Transverse colon (tissue), 4 donors: ENCODE measurements around the gene UBN2. TPM values are rescaled to one million over a fixed set of nuclear protein-coding genes. Genes with fewer than 3 reads are reported as not detected.
"Not testable (repeated sequence)": the region's sequence is repeated elsewhere in the genome, so short reads cannot be mapped to it uniquely, and the experiment has no call there.

Experiments used
- DNase-seq: peaks from one replicate; pipeline ENCODE4 v3.0.0-alpha.2; 2019
- H3K27ac ChIP-seq, 4 donors: fragments of 200-600 bp; sonication (generic); 2 replicates each; pipeline ENCODE4 v1.5.1; 2016 to 2018; ENCODE audit warnings: inconsistent platforms in 4 of 4
- H3K27me3 ChIP-seq: fragments of 200-600 bp; sonication (generic); 2 replicates; pipeline ENCODE4 v1.5.1; 2017; ENCODE audit warnings: inconsistent platforms
- H3K36me3 ChIP-seq, 4 donors: fragments of 200-600 bp; sonication (generic); 2 replicates each; pipeline ENCODE4 v1.5.1; 2017 to 2019; ENCODE audit warnings: inconsistent platforms in 4 of 4
- H3K4me1 ChIP-seq, 4 donors: fragments of 200-600 bp; sonication (generic); 2 replicates each; pipeline ENCODE4 v1.5.1; 2017 to 2020; ENCODE audit warnings: inconsistent platforms in 4 of 4
- H3K4me3 ChIP-seq, 4 donors: fragments of 200-600 bp; sonication (generic); 1 replicate in 1 of 4; 2 replicates in 3 of 4; pipeline versions ENCODE4 v1.5.1 to v1.6.1; 2017 to 2019; ENCODE audit warnings: inconsistent platforms in 4 of 4
- H3K9me3 ChIP-seq, 2 donors: fragments of 200-600 bp; sonication (generic); 2 replicates each; pipeline ENCODE4 v1.5.1; 2017 to 2019; ENCODE audit warnings: inconsistent platforms in 2 of 2
- EP300 ChIP-seq: sonication (generic); formaldehyde crosslinking; IDR thresholded peaks from one replicate; pipeline ENCODE4 v1.6.1; 2017; ENCODE audit warnings: antibody characterized with exemption, low read depth
- POLR2A ChIP-seq: fragments of 450-650 bp; IDR thresholded peaks from one replicate; pipeline ENCODE4 v1.6.1; 2016; ENCODE audit warnings: antibody characterized with exemption, mild to moderate bottlenecking, moderate library complexity
- POLR2AphosphoS5 ChIP-seq, 3 donors: sonication (generic); formaldehyde crosslinking; IDR thresholded peaks; one replicate each; pipeline ENCODE4 v1.6.1; 2016; ENCODE audit warnings: antibody characterized with exemption in 3 of 3
- WGBS, 2 donors: methylation state at CpG; one replicate each; pipeline ENCODE4 v1.1.5; 2018; ENCODE audit warnings: low coverage in 1 of 2; 5-methylcytosine and 5-hydroxymethylcytosine counted together
- in situ Hi-C, 4 donors: fragments of 200-750 bp; cut with MboI; loops; one replicate each; pipeline versions ENCODE4 v1.15.0 to v1.15.1; 2017; ENCODE audit warnings: low sequenced_read_pairs in 3 of 4, low pct_ligation_motif_present in 1 of 4, low pct_unique_long_range_greater_than_20kb in 1 of 4
- intact Hi-C: fragments of 100-400 bp; cut with DNase I; formaldehyde crosslinking; loops from one replicate; pipeline ENCODE4 v1.15.1; 2023; ENCODE audit warnings: low total_unique reads
- total RNA-seq, 4 donors: library from RNA; depleted of rRNA; stranded (reverse); fragments of >200 nt; gene quantifications; one replicate each; pipeline ENCODE4 v1.1.0, GENCODE V29; 2016
- TF ChIP-seq, protein P1 (sequence below), 5 experiments: fragments of 200-600 bp in 3 of 5; fragments of 450-650 bp in 2 of 5; sonication (generic) in 3 of 5; IDR thresholded peaks; 1 replicate in 2 of 5; 2 replicates in 3 of 5; pipeline ENCODE4 v1.5.1; 2016 to 2017; ENCODE audit warnings: antibody characterized with exemption in 5 of 5, inconsistent platforms in 3 of 5, mild to moderate bottlenecking in 2 of 5, moderate library complexity in 1 of 5

Gene UBN2
- total RNA-seq, 4 donors from 2014 or later: 9.7 to 22.1 (median 13.9) TPM

DNA sequence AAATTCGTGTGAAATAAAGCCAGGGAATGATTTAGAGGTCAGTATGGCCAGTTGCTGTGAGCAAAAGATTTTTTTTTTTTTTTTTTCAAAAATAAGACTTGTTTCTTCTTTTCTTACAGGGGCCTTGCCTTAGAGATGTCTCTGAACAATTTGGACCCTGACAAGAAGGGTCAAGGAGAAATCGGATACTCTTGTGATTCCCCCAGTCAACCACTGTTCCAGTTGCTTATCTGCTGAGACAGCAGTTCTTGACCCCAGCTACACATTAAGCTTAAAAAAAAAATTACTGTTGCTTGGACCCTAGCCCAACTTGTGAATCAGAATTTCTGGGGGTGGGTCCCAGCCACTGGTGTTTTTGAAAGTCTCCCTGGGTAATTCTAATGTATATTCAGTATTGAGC is 98.1 kb downstream of the UBN2 start:
- no peak overlapping the region for H3K4me3 ChIP-seq
- peaks cover 0 to 5% (median 0%) of the 10 kb centered on the region in 4 donors for H3K4me1 ChIP-seq
- no peaks in the 10 kb centered on the region for H3K36me3 ChIP-seq
- 59 to 70% methylated on average over 2 of the region's 2 CpGs for WGBS, 2 donors
- H3K9me3 ChIP-seq: no peaks in the 10 kb centered on the region
- TF ChIP-seq POLR2AphosphoS5 (IDR thresholded peaks at IDR 0.05): no peak
- no peak for TF ChIP-seq EP300
- no peak for TF ChIP-seq POLR2A
- intact Hi-C loops (no loop called here), in situ Hi-C loops (no loop called here)
- no peaks in the 10 kb centered on the region for H3K27me3 ChIP-seq
- no peak overlapping the region for H3K27ac ChIP-seq
- DNase-seq: no peak

DNA sequence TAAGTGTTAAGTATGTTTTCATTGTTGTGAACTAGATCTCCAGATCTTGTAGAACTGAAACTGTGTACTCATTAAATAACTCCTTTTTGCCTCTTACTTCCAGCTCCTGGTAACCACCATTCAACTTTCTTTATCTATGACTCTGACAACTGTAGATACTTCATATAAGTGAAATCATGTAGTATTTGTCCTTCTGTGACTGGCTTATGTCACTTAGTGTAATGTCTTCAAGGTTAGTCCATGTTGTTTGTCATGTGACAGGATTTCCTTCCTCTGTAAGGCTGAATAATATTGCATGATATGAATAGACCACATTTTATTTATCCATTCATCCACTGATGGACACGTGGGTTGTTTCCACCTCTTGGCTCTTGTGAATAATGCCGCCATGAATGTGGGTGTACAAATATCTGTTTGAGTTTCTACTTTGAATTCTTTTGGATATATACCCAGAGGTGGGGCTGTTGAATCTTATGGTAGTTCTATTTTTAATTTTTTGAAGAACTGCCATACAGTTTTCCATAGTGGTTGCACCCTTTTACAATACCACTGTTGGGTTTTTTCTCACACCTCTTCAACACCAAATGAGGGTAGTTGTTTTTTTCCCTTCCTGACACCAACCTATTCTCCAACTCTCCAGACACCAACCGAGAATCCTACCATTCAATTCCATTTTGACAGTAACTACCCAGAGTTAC is 99.4 kb downstream of the UBN2 start:
- H3K4me3 ChIP-seq: no peak overlapping the region
- no peaks in the 10 kb centered on the region for H3K27me3 ChIP-seq
- intact Hi-C loops: no loop called here
- no peak overlapping the region for H3K27ac ChIP-seq
- TF ChIP-seq, protein P1, sequence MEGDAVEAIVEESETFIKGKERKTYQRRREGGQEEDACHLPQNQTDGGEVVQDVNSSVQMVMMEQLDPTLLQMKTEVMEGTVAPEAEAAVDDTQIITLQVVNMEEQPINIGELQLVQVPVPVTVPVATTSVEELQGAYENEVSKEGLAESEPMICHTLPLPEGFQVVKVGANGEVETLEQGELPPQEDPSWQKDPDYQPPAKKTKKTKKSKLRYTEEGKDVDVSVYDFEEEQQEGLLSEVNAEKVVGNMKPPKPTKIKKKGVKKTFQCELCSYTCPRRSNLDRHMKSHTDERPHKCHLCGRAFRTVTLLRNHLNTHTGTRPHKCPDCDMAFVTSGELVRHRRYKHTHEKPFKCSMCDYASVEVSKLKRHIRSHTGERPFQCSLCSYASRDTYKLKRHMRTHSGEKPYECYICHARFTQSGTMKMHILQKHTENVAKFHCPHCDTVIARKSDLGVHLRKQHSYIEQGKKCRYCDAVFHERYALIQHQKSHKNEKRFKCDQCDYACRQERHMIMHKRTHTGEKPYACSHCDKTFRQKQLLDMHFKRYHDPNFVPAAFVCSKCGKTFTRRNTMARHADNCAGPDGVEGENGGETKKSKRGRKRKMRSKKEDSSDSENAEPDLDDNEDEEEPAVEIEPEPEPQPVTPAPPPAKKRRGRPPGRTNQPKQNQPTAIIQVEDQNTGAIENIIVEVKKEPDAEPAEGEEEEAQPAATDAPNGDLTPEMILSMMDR (IDR thresholded peaks at IDR 0.05): no peak
- TF ChIP-seq EP300 (no peak), POLR2A (no peak), POLR2AphosphoS5 (IDR thresholded peaks at IDR 0.05) (no peak)
- 81 to 86% methylated on average over 3 of the region's 3 CpGs for WGBS, 2 donors
- peaks cover 0 to 5% (median 0%) of the 10 kb centered on the region in 4 donors for H3K4me1 ChIP-seq
- DNase-seq: no peak
- no peaks in the 10 kb centered on the region for H3K9me3 ChIP-seq
- no peaks in the 10 kb centered on the region for H3K36me3 ChIP-seq
- in situ Hi-C loops: no loop called here

DNA sequence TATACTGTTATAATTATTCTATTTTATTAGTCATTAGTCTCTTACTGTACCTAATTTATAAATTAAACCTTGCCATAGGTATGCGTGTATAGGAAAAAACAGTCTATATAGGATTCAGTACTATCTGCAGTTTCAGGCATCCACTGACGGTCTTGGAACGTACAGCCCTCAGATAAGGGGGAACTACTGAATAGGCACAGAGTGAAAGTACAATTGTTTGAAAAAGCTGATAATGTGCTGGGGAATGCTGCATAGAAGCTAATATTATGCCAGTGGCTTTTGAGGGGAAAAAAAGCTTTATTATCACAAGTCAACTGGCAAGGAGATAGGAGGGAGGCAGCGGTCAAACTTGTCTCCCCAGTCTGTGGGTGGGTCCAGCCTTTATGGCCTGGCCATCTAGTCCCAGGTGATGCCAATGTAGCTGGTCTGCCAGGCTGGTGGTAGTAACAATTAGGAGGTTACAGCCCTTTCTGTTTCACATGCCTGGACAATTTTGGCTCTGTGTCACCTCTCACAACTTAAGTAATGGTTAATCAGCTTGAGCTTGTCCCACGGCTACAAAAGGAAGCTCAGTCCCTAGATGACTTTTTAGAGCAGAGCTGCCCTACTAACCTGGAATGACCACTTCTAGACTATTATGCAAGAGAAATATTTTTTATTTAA is 101.8 kb downstream of the UBN2 start:
- TF ChIP-seq EP300: no peak
- TF ChIP-seq POLR2A: no peak
- TF ChIP-seq, protein P1 (IDR thresholded peaks at IDR 0.05): no peak
- no peak for TF ChIP-seq POLR2AphosphoS5 (IDR thresholded peaks at IDR 0.05)
- Histone ChIP-seq H3K4me1 (peaks cover 0 to 5% (median 0%) of the 10 kb centered on the region in 4 donors), H3K27me3 (no peaks in the 10 kb centered on the region), H3K27ac (no peak overlapping the region), H3K36me3 (no peaks in the 10 kb centered on the region), H3K4me3 (no peak overlapping the region), H3K9me3 (no peaks in the 10 kb centered on the region)
- no peak for DNase-seq
- in situ Hi-C loops: no loop called here
- 61 to 67% methylated on average over 5 of the region's 5 CpGs for WGBS, 2 donors
- intact Hi-C loops: no loop called here

DNA sequence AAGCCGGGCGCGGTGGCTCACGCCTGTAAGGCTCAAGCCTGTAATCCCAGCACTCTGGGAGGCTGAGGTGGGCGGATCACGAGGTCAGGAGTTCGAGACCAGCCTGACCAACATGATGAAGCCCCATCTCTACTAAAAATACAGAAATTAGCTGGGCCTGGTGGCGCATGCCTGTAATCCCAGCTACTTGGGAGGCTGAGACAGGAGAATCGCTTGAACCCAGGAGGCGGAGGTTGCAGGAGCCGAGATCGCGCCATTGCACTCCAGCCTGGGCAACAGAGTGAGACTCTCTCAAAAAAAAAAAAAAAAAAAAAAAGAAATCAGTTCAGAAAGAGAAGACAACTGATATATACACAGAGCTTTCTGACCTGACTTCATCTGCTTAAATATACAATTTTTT is 102.4 kb downstream of the UBN2 start:
- intact Hi-C loops, DNase-seq: not testable (repeated sequence)

DNA sequence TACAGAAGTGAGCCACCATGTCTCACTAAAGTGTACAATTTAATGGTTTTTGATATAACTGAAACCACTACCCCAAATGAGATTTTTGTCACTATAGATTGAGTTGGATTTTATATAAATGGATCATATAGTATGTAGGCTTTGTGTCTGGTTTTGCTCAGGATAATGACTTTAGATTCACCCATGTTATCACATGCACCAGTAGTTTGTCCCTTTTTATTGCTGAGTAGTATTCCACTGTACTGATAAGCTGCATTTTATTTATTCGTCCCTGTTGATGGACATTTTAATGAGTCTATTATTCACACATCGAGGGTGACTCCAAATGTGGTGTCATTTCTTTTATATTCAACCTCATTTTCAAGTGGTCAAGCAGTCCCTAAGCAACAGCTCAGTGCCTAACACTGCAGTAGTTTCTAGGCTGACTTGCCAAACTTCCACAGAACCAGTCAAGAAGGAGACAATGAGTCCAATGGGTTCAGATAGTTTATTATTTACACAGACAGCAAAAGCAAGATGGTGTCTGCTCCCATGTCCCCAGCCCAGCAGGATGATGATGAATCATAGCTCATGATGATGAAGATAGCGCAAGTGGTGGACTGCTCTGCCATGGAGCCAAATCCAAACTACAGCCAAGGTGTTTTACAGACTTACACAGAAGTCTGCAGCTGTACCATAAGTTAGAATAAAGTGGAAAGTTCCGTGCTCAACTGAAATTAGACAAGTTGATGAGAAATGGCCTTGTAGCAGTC is 103.5 kb downstream of the UBN2 start:
- peaks cover 0 to 5% (median 0%) of the 10 kb centered on the region in 4 donors for H3K4me1 ChIP-seq
- WGBS, 2 donors: 92 to 96% methylated on average over 3 to 4 of the region's 4 CpGs
- in situ Hi-C loops: no loop called here
- H3K27ac ChIP-seq: no peak overlapping the region
- H3K36me3 ChIP-seq: no peaks in the 10 kb centered on the region
- intact Hi-C loops: no loop called here
- no peak overlapping the region for H3K4me3 ChIP-seq
- no peak for DNase-seq
- TF ChIP-seq EP300 (no peak), POLR2A (no peak)
- H3K27me3 ChIP-seq: no peaks in the 10 kb centered on the region
- no peaks in the 10 kb centered on the region for H3K9me3 ChIP-seq

More for the DNA sequence above, 102.4 kb downstream of the UBN2 start:
- H3K27me3 ChIP-seq, H3K36me3 ChIP-seq, H3K4me3 ChIP-seq, in situ Hi-C loops, H3K27ac ChIP-seq, H3K9me3 ChIP-seq, H3K4me1 ChIP-seq: not testable (repeated sequence)
- 75 to 91% methylated on average over 4 to 13 of the region's 13 CpGs for WGBS, 2 donors
